ENCODE results near the gene UBA1.

- TF ChIP-seq YY1 (IDR thresholded peaks at IDR 0.05; ENCODE audit: insufficient read depth, insufficient read length) (no peak), SUZ12 (IDR thresholded peaks at IDR 0.05; ENCODE audit: extremely low read depth, insufficient read depth, insufficient read length) (no peak), ZNF274 (IDR thresholded peaks at IDR 0.05; ENCODE audit: low read depth, low read length) (no peak)
Observed at GRCh38 chrX:47191331-47191730, 2.3 kb upstream of the UBA1 start.

Measured in NT2/D1 (cell line).